Trophoblast cell (in vitro differentiated cells and primary cell): Measurements from ENCODE around the gene ALKAL2.
A peak's percentile ranks its signal among the peaks of the same experiment; 100 is the strongest.

Source experiments
- DNase-seq, 2 donors: peaks; one replicate each; pipeline ENCODE4 v3.0.0-alpha.2; 2016
- H2AFZ ChIP-seq: 2 replicates; pipeline ENCODE4 v1.6.1; 2013; ENCODE audit warnings: low read length, moderate library complexity, mild to moderate bottlenecking; ENCODE audit not compliant: insufficient read depth, poor library complexity
- H2AK5ac ChIP-seq: 2 replicates; pipeline ENCODE4 v1.6.1; 2013; ENCODE audit warnings: mild to moderate bottlenecking, low read length
- H2BK120ac ChIP-seq: 2 replicates; pipeline ENCODE4 v1.6.1; 2013; ENCODE audit warnings: low read length, mild to moderate bottlenecking, moderate library complexity; ENCODE audit not compliant: insufficient read depth, poor library complexity
- H2BK12ac ChIP-seq: 2 replicates; pipeline ENCODE4 v1.6.1; 2013; ENCODE audit warnings: mild to moderate bottlenecking, low read length, moderate library complexity
- H2BK5ac ChIP-seq: 2 replicates; pipeline ENCODE4 v1.6.1; 2013; ENCODE audit warnings: low read length, low read depth, moderate library complexity, mild to moderate bottlenecking; ENCODE audit not compliant: poor library complexity
- H3K14ac ChIP-seq: 2 replicates; pipeline ENCODE4 v1.6.1; 2013; ENCODE audit warnings: mild to moderate bottlenecking, low read length
- H3K18ac ChIP-seq: 2 replicates; pipeline ENCODE4 v1.6.1; 2013; ENCODE audit warnings: mild to moderate bottlenecking, low read length
- H3K23ac ChIP-seq: 2 replicates; pipeline ENCODE4 v1.6.1; 2013; ENCODE audit warnings: low read length
- H3K27ac ChIP-seq: 2 replicates; pipeline ENCODE4 v1.5.1; 2013; ENCODE audit warnings: low read depth, mild to moderate bottlenecking, inconsistent platforms, low read length, moderate library complexity
- H3K27me3 ChIP-seq: 2 replicates; pipeline ENCODE4 v1.6.1; 2013; ENCODE audit warnings: inconsistent platforms, mild to moderate bottlenecking, low read length, moderate library complexity; ENCODE audit not compliant: insufficient read depth
- H3K36me3 ChIP-seq, 2 experiments: 1 replicate in 1 of 2; 2 replicates in 1 of 2; pipeline ENCODE4 v1.6.1; 2013; ENCODE audit warnings: low read length in 2 of 2, mild to moderate bottlenecking in 2 of 2, moderate library complexity in 1 of 2; ENCODE audit not compliant: insufficient read depth in 2 of 2, control insufficient read depth in 1 of 2
- H3K4ac ChIP-seq: 2 replicates; pipeline ENCODE4 v1.6.1; 2013; ENCODE audit warnings: low read depth, mild to moderate bottlenecking, low read length, moderate library complexity
- H3K4me1 ChIP-seq, 2 experiments: 1 replicate in 1 of 2; 2 replicates in 1 of 2; pipeline ENCODE4 v1.6.1; 2013; ENCODE audit warnings: low read length in 2 of 2, mild to moderate bottlenecking in 2 of 2, moderate library complexity in 1 of 2; ENCODE audit not compliant: insufficient read depth in 2 of 2, control insufficient read depth in 1 of 2
- H3K4me2 ChIP-seq: 2 replicates; pipeline ENCODE4 v1.6.1; 2013; ENCODE audit warnings: inconsistent platforms, mild to moderate bottlenecking, low read length, moderate library complexity
- H3K4me3 ChIP-seq: 2 replicates; pipeline ENCODE4 v1.5.1; 2013; ENCODE audit warnings: mild to moderate bottlenecking, low read depth, low read length, inconsistent platforms
- H3K79me1 ChIP-seq: one replicate; pipeline ENCODE4 v1.6.1; 2013; ENCODE audit warnings: low read length
- H3K79me2 ChIP-seq: 2 replicates; pipeline ENCODE4 v1.6.1; 2013; ENCODE audit warnings: low read length, mild to moderate bottlenecking; ENCODE audit not compliant: control insufficient read depth, insufficient read depth, poor library complexity
- H3K9ac ChIP-seq: 2 replicates; pipeline ENCODE4 v1.6.1; 2013; ENCODE audit warnings: mild to moderate bottlenecking, low read length
- H3K9me3 ChIP-seq: 2 replicates; pipeline ENCODE4 v1.6.1; 2013; ENCODE audit warnings: low read depth, mild to moderate bottlenecking, control low read depth, inconsistent platforms, low read length; ENCODE audit not compliant: insufficient read depth
- H4K12ac ChIP-seq: 2 replicates; pipeline ENCODE4 v1.6.1; 2013; ENCODE audit warnings: low read depth, mild to moderate bottlenecking, low read length, moderate library complexity
- H4K8ac ChIP-seq: 2 replicates; pipeline ENCODE4 v1.6.1; 2013; ENCODE audit warnings: low read depth, mild to moderate bottlenecking, low read length, moderate library complexity
- H4K91ac ChIP-seq: one replicate; pipeline ENCODE4 v1.6.1; 2013; ENCODE audit warnings: low read depth, mild to moderate bottlenecking, low read length, moderate library complexity
- WGBS: extraction: QIAGEN DNeasy Blood & Tissue Kit; methylation state at CpG from one replicate; pipeline ENCODE4 v1.1.7; 2013; ENCODE audit warnings: missing lambda C conversion rate; ENCODE audit not compliant: insufficient read length, insufficient coverage; ENCODE audit errors: extremely low coverage; 5-methylcytosine and 5-hydroxymethylcytosine counted together

Gene ALKAL2

DNA sequence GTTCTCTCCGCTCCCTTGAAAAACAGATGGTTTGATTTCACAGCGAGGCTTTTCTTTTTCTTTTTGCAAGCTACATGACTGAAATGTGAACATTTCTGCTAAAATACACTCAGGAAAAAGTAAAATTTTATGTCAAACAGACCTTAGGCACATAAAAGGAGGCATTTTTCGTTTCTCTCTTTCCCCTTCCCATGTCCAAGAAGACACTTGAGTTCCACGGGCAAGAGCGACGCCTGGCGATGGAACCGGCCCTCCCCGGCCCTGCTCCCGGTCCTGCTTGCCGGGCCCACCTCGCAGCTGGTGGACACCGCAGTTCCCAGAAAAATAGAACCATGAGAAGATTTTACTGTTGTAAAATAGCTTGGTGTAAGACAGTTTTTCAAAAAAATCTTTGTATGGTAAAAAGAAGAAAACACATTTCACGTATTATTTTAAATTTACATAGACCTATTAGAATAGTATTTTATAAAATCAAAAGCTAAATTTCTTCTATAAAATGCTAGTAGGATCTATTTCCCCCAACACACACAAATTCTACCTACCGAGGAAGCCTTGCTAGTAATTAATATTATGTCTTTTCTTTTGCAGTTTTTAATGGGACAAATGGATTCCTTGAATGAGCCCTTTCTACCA, 2.3 kb upstream of the ALKAL2 start:
- peaks cover under 1% of the 10 kb centered on the region for H3K9me3 ChIP-seq
- H3K4ac ChIP-seq, result no peak overlapping the region
- H3K18ac ChIP-seq, result no peak overlapping the region
- no peak overlapping the region for H2AK5ac ChIP-seq
- no peak overlapping the region for H2BK12ac ChIP-seq
- no peak overlapping the region for H4K91ac ChIP-seq
- H4K12ac ChIP-seq, result no peak overlapping the region
- H3K27me3 ChIP-seq, result peaks cover 28% of the 10 kb centered on the region
- no peak overlapping the region for H4K8ac ChIP-seq
- no CpG with 5 or more reads among the region's 15 CpGs for WGBS
- no peak overlapping the region for H2BK120ac ChIP-seq
- H3K36me3 ChIP-seq, result no peaks in the 10 kb centered on the region
- H3K9ac ChIP-seq, result no peak overlapping the region
- H2AFZ ChIP-seq, result no peak overlapping the region
- no peak overlapping the region for H2BK5ac ChIP-seq
- H3K4me2 ChIP-seq, result peak overlapping the region; percentile 80
- no peak overlapping the region for H3K23ac ChIP-seq
- H3K27ac ChIP-seq, result no peak overlapping the region
- H3K4me1 ChIP-seq, result peaks cover 10 to 11% of the 10 kb centered on the region in 2 experiments
- H3K14ac ChIP-seq, result no peak overlapping the region
- peak; percentile 66 to 78 for DNase-seq
- peak overlapping the region; percentile 64 for H3K4me3 ChIP-seq
- no peaks in the 10 kb centered on the region for H3K79me2 ChIP-seq
- no peaks in the 10 kb centered on the region for H3K79me1 ChIP-seq

DNA sequence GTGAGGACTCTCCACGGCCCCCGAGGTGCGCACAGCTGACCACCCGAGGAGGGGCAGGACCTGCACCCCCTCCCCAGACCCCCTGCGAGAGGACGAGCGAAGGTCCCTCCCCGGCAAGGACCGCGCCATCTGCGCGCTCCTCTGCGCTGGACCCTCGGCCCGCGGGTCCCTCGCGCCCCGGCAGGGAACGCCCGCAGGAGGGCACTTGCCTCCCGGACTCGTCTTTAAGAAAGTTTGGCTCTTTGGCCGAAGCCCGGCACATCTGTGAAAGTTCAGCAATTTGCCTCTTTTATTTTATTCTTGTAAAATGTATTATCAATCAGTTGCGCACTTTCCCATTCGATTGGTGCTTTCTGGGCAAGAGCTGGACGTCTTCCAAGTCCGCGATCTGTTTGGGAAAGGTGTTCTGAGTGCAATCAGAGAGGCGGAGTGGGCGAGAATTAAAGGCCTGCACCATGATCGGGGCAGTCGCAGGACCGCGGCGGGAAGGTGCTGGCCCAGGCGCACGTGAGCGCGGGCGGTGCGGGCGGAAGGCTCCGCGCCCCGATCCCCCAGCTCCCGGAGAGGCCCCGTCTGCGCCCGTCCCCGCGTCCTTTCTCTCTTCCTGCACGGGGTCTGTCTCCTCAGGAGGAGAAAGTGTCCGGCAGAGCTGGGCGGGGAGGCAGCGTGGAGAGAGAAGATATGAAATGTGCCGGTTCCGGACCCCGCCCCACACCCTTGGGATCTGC, 1.6 kb upstream of the ALKAL2 start:
- DNase-seq, result peak; percentile 15 to 43
- H3K79me2 ChIP-seq, result no peaks in the 10 kb centered on the region
- H3K27ac ChIP-seq, result no peak overlapping the region
- peak overlapping the region; percentile 21 for H3K9ac ChIP-seq
- H3K4me1 ChIP-seq, result peaks cover 10 to 11% of the 10 kb centered on the region in 2 experiments
- no peaks in the 10 kb centered on the region for H3K36me3 ChIP-seq
- no peak overlapping the region for H4K12ac ChIP-seq
- no peaks in the 10 kb centered on the region for H3K9me3 ChIP-seq
- WGBS, result no CpG with 5 or more reads among the region's 60 CpGs
- no peak overlapping the region for H3K18ac ChIP-seq
- H4K91ac ChIP-seq, result no peak overlapping the region
- H2AK5ac ChIP-seq, result no peak overlapping the region
- H3K4me3 ChIP-seq, result peak overlapping the region; percentile 64
- no peak overlapping the region for H2BK5ac ChIP-seq
- H2AFZ ChIP-seq, result peak overlapping the region; percentile 1
- H3K23ac ChIP-seq, result no peak overlapping the region
- no peaks in the 10 kb centered on the region for H3K79me1 ChIP-seq
- no peak overlapping the region for H2BK12ac ChIP-seq
- H2BK120ac ChIP-seq, result no peak overlapping the region
- H4K8ac ChIP-seq, result no peak overlapping the region
- no peak overlapping the region for H3K14ac ChIP-seq
- H3K4ac ChIP-seq, result no peak overlapping the region
- H3K27me3 ChIP-seq, result peaks cover 28% of the 10 kb centered on the region
- H3K4me2 ChIP-seq, result peak overlapping the region; percentile 80

- H3K4ac ChIP-seq, result no peak overlapping the region
- H3K27ac ChIP-seq, result no peak overlapping the region
- H3K4me2 ChIP-seq, result peak overlapping the region; percentile 80
- H3K18ac ChIP-seq, result no peak overlapping the region
- H3K79me1 ChIP-seq, result no peaks in the 10 kb centered on the region
- H2BK12ac ChIP-seq, result no peak overlapping the region
- H2AFZ ChIP-seq, result no peak overlapping the region
- no peak for DNase-seq
- peaks cover 28% of the 10 kb centered on the region for H3K27me3 ChIP-seq
- no peak overlapping the region for H3K9ac ChIP-seq
- no peaks in the 10 kb centered on the region for H3K36me3 ChIP-seq
- no peak overlapping the region for H3K23ac ChIP-seq
- no CpG with 5 or more reads among the region's 42 CpGs for WGBS
- H3K4me3 ChIP-seq, result no peak overlapping the region
- no peak overlapping the region for H4K91ac ChIP-seq
- H2AK5ac ChIP-seq, result no peak overlapping the region
- H3K14ac ChIP-seq, result no peak overlapping the region
- H3K4me1 ChIP-seq, result peaks cover 10 to 11% of the 10 kb centered on the region in 2 experiments
- no peak overlapping the region for H2BK120ac ChIP-seq
- H2BK5ac ChIP-seq, result no peak overlapping the region
- no peak overlapping the region for H4K8ac ChIP-seq
- H3K79me2 ChIP-seq, result no peaks in the 10 kb centered on the region
- no peak overlapping the region for H4K12ac ChIP-seq
- no peaks in the 10 kb centered on the region for H3K9me3 ChIP-seq
Observed at GRCh38 chr2:288758-289361, 969 bp upstream of the ALKAL2 start.

- no peak overlapping the region for H4K12ac ChIP-seq
- H4K8ac ChIP-seq, result no peak overlapping the region
- H2AK5ac ChIP-seq, result no peak overlapping the region
- H3K4me3 ChIP-seq, result peak overlapping the region; percentile 65
- no peak overlapping the region for H3K9ac ChIP-seq
- no peaks in the 10 kb centered on the region for H3K79me2 ChIP-seq
- H3K4ac ChIP-seq, result no peak overlapping the region
- peaks cover 10 to 11% of the 10 kb centered on the region in 2 experiments for H3K4me1 ChIP-seq
- no peak overlapping the region for H2BK5ac ChIP-seq
- no peak overlapping the region for H4K91ac ChIP-seq
- no peak overlapping the region for H3K27ac ChIP-seq
- peaks cover 4% of the 10 kb centered on the region in 2 experiments for H3K36me3 ChIP-seq
- no peak overlapping the region for H2BK120ac ChIP-seq
- no peak overlapping the region for H3K23ac ChIP-seq
- H3K9me3 ChIP-seq, result peaks cover 2% of the 10 kb centered on the region
- no peak overlapping the region for H3K18ac ChIP-seq
- H3K79me1 ChIP-seq, result no peaks in the 10 kb centered on the region
- peaks cover 28% of the 10 kb centered on the region for H3K27me3 ChIP-seq
- no peak for DNase-seq
- peak overlapping the region; percentile 70 for H3K4me2 ChIP-seq
- H2BK12ac ChIP-seq, result no peak overlapping the region
- H2AFZ ChIP-seq, result no peak overlapping the region
- no peak overlapping the region for H3K14ac ChIP-seq
- WGBS, result no CpG with 5 or more reads among the region's 46 CpGs
Observed at GRCh38 chr2:287471-287885, 413 bp downstream of the ALKAL2 start.
